GM12873 (cell line): ENCODE data around the gene GRIN2A.
A peak's percentile ranks its signal among the peaks of the same experiment; 100 is the strongest.

Experiments
- CTCF ChIP-seq: IDR thresholded peaks from 2 replicates; pipeline ENCODE4 v1.5.1; 2012; ENCODE audit warnings: low read depth, mild to moderate bottlenecking, moderate library complexity, low read length, control low read depth; ENCODE audit not compliant: insufficient read depth; ENCODE audit errors: missing control alignments

Gene GRIN2A

GRCh38 chr16:10181196-10182162 lies 749 bp downstream of the GRIN2A start:
- peak; percentile 97 for TF ChIP-seq CTCF

- TF ChIP-seq CTCF: peak; percentile 59
These were observed 1.5 kb downstream of the GRIN2A start for GRCh38 chr16:10180771-10181163.

- no peak for TF ChIP-seq CTCF
These were observed 2.0 kb downstream of the GRIN2A start for GRCh38 chr16:10180042-10180770.

DNA sequence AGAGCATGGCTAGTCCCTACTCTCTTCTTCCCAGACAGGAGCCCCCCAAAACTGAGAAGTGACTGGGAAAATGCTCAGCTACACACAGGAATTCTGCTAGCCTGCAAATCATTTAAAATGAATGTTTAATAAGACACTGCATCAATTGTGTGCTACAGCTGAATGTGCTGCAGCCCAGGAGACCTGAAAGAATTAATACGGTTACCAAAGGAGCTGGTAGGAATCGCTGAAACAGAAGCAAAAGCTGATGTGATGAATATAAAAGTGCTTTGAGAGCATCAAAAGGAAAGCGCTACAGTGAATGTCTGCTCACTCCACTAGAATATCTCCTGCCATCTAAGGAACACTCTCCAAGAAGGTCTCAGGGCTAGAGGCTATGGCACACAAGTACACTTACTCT lies 3.7 kb downstream of the GRIN2A start:
- TF ChIP-seq CTCF: no peak

DNA sequence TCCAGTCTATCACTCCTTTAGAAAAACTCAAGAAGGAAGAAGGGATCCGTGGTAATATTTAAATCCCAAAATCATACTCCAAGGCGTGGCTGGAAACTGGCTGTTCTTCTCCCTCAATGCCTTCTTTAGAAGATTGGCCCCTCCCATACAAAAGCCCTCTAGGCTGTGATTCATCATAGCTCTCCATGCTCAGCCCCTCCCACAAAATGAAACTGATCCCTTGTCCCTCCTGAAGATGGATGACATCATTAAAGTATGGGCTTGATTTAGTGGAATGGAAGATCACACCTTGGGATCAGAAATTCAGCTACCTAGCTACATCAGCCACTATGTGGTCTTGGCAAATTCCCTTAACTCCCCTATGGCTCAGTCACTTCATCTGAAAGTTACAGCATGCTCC lies 4.1 kb downstream of the GRIN2A start:
- no peak for TF ChIP-seq CTCF

DNA sequence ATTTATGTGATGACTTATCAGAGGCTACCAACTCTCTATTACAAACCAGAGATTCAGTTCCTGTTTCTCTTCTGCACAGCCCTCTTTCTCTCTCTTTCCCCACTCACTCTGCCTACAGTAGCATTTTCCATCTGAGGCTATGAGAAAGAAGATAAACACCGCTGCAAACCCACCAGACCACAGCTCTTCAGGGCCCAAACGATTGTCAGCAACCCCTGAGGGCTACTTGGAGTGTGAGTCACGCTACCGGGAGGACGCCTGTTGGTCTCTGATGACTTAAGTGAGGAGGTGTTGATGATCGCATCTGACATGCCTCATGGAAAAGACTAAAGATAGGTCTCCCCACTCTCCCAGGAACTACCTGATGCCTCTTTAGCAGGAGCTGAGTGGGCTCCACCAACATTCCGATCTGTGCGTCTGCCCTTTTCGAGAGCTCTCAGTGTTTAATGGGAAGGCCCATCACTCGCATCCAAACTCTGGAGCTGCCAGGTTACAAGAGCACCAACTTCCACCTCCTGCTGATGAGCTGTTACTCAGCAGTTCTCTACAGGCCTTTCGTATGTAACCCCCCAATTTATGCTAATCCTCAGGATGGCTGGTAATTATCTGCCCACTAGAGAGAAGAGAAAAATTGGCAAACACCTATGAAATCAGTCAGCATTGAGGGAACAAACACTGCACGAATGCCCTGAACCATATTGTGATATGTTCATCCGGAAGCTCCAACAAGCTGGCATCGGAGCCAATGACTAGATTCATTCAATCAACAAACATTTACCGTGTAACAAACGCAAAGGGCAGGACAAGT lies 9.2 kb downstream of the GRIN2A start:
- no peak for TF ChIP-seq CTCF

GRCh38 chr16:10171221-10171620 lies 11.0 kb downstream of the GRIN2A start:
- TF ChIP-seq CTCF: no peak
